ENCODE measurements around the gene TSPAN4.

Gene TSPAN4

DNA sequence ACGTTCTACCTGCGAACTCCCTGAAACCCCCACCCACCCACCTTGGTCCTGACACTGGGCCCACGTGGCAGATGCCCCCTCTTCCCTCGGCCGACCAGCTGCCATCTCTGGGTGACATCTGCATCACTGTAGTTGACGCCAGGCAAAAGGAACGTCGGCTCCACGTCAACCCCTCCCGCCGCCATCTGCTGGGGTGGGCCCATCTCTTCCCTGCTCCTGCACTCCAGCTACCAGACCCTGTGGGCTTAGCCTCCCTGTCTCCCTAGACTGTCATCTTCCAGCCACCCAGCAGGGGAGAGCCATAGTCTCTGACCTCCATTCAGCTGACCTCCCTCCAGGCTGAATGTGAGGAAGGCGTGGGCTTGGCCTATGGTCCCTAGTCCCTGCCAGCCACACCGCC, 46.6 kb downstream of the TSPAN4 start:
- DNase-seq (ENCODE audit: low spot score), result no peak

GRCh38 chr11:889687-890475, 47.2 kb downstream of the TSPAN4 start:
- DNase-seq (ENCODE audit: low spot score), result no peak

DNA sequence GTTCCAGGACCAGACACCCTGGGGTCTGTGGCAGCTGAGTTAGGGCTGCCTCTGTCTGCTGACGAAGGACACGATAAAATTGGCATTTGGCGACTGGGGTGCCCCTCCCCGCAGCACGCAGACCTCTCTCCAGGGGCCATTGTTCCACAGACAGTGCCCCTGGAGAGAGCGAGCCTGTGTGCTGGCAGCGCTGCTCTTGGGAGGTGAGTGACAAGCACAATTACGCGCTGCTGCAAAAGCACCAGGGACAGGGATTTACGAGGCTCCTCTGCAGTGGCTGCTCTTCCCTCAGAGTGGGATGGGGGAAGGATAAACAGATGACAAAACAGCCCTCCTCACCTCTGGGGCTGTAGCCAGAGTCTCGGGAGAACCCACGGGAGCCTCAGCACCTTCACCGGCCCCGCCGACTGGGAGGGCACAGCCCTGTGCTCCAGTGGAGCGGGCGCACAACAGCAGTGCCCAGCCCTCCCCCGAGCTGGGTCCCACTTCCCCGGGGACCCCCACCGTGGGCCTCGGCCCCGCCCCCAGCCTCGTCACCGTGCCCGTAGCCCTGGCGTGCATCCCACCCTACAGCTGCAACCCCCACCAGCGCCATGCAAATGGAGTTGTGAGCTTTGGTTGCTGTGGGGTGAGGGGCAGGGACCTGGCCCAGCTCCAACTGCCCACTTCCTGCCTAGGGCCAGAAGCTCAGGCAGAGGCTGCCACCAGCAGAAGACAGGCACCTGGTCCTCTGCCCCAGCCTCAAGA, 48.3 kb downstream of the TSPAN4 start:
- DNase-seq (ENCODE audit: low spot score), result no peak

- no peak for DNase-seq (ENCODE audit: low spot score)
These were observed 50.5 kb downstream of the TSPAN4 start for GRCh38 chr11:893008-893654.

GRCh38 chr11:894575-895201, 52.0 kb downstream of the TSPAN4 start:
- DNase-seq (ENCODE audit: low spot score), result peak; percentile 34

DNA sequence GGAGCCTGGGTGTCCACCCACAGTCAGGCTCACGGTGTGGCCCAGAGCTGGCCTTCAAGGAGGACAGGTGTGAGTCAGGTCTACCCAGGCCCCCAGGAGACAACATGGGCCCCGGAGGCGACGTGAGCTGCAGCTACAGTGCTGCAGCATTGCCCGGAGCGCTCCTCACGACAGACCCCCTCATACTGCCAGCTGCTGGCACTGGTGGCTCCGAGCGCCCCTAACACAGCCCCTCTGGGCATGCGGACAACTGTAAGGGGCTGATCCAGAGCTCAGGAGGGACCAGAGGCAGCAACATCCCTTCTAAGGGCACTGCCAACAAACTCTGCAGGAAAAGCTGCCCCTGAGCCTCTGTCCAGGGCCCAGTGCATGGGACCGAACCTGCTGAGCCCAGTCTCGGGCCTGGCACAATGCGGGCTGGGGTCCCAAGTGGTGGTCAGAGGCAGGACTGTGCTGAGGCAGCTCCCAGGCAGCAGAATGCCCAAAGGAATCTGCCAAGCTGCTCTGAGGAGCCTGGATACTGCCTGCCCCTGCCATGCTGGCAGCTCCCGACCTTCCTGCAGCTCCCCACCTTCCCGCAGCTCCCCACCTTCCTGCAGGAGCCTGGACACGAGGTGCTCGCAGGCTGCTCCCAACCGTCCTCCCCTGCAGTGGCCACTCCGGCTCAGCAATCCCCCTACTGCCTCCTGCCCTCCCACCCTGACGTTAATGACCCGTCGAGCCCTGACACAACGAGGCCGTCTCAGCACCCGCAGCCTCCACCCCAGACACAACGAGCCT, 52.9 kb downstream of the TSPAN4 start:
- DNase-seq (ENCODE audit: low spot score), result no peak

DNA sequence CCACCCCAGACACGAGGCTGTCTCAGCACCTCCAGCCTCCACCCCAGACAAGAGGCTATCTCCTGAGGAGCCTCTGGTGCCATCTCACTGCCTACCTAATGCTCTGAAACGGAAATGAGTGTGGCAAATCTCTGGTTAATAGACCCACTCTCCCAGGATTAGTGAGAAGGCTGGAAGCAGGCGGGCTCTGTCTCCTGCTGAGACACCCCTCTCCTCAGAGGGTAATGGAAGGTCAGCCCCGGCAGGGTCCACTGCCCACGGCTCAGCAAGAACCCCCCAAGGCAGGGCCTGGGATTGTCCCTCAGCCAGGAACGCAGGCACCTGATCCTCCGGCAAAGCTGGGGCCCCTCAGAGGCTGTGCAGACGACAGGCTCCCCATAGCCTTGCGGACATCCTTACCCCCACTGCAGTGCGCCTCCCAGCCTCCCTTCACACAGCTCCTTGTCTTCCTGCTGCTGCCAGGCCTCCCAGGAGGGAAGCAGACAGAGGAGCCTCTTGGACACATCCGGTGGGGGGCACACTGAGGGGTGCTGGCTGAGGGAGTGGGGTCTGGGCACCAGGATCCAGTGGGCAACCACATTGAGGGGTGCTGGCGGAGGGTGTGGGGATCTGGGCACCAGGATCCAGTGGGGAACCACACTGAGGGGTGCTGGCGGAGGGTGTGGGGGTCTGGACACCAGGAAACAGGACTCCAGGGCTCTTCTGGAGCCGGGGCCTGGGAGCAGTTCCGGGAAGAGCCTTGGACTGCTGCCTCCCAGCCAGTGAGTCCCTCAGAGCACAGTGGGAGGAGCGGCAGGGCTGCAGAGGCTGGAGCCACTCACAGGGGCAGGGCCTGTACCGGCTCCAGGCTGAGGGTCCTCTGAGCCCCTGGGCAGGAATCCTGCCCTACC, 54.8 kb downstream of the TSPAN4 start:
- no peak for DNase-seq (ENCODE audit: low spot score)

DNA sequence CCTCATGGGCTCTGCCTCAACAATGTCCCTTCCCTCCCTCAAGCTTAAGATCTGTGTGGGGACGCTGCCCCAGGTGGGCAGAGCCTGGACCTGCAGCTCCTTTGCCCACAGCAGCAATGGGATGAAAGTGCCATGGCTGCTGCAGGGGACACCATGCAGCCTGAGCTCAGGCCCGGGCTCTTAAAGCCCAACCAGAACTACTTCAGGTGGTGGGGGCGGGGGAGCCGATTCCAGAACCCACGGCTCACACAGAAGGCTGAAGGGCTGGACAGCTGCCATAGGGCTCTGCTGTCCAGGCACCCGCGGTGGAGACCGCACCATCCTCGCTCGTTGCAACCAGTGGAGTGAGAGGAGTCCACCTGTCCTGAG, 55.5 kb downstream of the TSPAN4 start:
- peak; percentile 59 for DNase-seq (ENCODE audit: low spot score)

DNA sequence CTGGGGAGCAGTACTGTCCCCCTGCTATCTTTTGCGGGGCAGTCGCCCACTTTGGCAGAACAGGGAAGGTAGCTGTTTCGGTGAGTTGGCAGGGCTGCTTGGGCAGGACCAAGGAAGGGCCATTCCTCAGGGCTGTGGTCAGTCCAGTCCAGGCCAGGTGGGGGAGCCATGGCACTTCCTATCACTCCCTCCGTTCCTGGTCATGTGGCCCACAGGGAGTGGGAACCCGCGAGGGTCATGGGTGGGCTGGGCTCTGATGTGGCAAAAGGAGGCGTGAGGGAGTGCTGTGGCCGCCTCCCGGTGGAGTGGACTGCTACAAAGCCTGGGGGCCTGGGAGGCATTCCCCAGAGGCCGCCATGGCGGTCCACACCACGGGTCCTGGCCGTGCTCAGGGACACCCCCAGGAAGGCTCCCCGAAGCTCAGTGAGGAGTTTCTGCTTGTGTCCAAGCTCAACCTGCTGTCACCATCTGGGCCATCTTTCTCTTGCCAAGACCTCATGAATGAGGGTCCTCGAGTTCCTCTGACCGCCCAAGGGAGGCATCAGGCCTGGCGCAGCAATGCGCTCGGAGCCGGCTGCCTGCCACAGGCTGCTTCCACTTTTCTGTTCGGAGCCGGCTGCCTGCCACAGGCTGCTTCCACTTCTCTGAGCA, 56.0 kb downstream of the TSPAN4 start:
- peak; percentile 61 for DNase-seq (ENCODE audit: low spot score)

DNA sequence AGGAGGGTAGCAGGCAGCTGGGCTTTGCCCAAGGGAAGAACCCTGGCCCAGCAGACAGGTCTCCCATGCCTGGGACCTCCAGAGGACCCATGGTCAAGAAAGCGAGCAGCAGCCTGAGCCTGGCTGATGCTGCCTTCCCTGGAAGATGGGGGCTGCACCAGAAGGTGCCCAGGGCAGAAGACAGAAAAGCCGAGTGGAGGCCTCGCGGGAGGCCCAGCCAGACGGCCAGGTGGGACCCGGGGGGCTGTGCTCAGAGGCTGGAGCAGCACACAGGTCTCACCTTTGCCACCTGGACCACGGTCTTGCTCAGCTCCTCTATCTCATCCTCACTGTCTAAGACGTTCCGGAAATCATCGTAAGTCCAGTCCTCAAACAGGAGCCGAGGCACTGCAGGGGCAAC, 57.1 kb downstream of the TSPAN4 start:
- DNase-seq (ENCODE audit: low spot score), result no peak

DNA sequence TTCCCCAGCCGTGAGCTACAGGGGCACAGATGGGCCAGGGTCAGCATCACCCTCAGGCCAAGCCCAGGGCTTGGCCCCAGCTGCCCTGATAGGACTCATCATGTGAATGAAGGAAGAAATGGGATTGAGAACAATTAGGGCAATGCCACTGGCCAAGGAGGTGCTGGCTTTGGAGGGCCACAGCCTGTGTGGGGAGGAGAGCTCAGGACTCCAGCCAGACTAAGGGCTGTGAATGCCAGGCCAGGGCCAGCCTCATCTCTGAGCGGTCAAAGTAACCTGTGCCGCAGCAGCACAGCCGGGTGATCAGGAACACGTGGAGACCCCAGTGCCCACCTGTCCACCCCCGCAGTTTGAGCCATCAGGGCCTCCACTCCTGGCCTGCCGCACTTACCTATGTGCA, 57.9 kb downstream of the TSPAN4 start:
- no peak for DNase-seq (ENCODE audit: low spot score)

GRCh38 chr11:901452-902061, 58.9 kb downstream of the TSPAN4 start:
- no peak for DNase-seq (ENCODE audit: low spot score)

DNA sequence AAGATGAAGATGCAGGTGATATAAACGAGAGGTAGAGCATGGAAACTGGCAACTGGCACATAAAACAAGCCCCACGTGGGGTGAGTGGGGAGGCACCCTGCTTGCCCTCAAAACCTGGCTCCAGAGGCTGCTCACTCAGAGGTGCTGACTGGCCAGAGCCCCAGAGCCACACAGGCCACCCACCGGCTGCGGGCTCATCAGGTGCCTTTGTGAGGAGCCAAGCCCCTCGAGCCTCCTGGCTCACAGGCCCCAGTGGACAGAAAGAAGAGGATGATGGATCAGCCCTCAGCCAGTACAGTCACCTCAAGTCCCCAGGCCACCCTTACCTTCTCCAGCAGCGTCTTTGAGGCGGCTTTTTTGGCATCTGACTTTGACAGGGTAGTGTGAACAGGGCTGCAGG, 61.7 kb downstream of the TSPAN4 start:
- no peak for DNase-seq (ENCODE audit: low spot score)

GRCh38 chr11:905952-906351, 63.3 kb downstream of the TSPAN4 start:
- DNase-seq (ENCODE audit: low spot score), result no peak

- DNase-seq (ENCODE audit: low spot score), result no peak
These were observed 65.0 kb downstream of the TSPAN4 start for GRCh38 chr11:907668-908067.

- no peak for DNase-seq (ENCODE audit: low spot score)
These were observed 65.6 kb downstream of the TSPAN4 start for GRCh38 chr11:908273-908672.

DNA sequence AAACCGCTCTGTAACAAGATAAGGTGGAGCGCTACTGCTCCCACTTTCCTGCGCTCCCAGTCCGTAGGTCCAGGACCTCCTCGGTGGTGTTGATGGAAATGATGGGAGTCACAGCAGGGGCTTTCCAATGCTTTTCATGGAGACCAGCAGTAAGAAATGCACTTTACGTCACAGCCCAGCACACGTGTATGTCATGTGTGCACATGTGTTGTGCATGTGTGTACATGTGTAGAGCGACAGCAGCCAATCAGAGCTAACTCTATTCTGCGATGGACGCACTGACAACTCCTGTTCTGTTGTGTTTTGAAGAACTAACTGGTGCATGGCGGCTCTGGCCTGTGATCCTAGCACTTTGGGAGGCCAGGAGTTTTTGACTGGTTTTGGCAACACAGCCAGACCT, 66.8 kb downstream of the TSPAN4 start:
- DNase-seq (ENCODE audit: low spot score), result no peak

DNA sequence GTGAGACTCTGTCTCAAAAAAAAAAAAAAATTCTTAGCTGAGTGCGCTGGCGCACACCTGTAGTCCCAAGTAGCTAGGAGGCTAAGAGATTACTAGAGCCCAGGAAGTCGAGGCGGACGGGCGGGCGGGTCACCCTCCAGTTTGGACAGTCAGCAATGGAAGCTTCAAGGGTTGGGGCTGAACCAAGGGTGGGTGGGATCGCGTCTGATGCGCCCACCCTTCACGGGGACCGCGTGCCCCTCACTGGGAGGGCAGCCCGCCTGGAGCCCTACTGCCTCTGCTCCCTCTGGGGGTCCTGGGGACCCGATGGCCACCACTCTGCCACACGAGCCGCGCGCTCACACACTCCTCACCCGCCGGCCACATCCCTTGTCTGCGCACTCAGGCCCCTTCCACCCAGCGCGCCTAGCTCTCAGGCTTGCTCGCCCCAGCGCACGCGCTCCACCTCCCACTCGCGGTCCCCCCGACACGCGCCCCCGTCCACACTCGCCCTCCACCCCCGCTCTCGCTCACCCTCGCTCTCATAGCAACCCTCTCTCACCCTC, 67.5 kb downstream of the TSPAN4 start:
- peak; percentile 59 for DNase-seq (ENCODE audit: low spot score)

- peak; percentile 97 for DNase-seq (ENCODE audit: low spot score)
These were observed 68.0 kb downstream of the TSPAN4 start, which contains the start of gene CHID1 for GRCh38 chr11:910589-911030. Gene CHID1, minus strand, starts transcription at chr11:910810. Its CDS starts 5,994 bp downstream, at chr11:904816.
